Amygdala (tissue), 56 donors: ENCODE measurements around the gene RAB3GAP2.
"Not testable (repeated sequence)": the region's sequence is repeated elsewhere in the genome, so short reads cannot be mapped to it uniquely, and the experiment has no call there.

Source experiments
- DNase-seq, 56 donors: peaks; one replicate each; lab custom pipeline; 2025; lab: John Stamatoyannopoulos, UW

Gene RAB3GAP2

DNA sequence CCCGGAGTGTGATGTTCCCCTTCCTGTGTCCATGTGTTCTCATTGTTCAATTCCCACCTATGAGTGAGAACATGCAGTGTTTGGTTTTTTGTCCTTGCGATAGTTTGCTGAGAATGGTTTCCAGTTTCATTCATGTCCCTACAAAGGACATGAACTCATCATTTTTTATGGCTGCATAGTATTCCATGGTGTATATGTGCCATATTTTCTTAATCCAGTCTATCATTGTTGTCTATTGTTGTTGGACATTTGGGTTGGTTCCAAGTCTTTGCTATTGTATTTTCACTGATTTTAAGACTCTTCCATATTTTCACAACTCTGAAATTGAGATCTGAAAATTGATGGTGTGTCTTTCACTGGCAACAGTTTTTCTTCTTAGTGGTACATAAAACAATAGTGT is 67.5 kb downstream of the RAB3GAP2 start:
- DNase-seq, result not testable (repeated sequence)

DNA sequence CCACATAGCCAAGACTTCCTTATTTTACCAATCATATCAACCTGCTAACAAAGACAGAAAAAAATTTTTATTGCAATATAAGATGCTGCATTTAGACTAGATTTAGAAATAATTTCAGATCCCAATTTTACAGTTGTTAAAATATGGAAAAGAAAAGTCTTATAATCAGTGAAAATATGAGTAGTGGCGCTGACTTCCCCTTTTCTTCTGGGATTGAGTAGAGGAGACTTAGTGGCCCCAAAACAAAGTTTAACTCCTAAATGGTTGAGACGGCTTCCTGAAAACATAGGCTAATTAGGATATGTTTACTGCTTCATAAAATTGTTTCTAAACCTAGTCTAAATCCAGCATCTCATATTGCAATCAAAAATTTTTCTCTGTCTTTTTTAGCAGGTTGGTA is 68.4 kb downstream of the RAB3GAP2 start:
- DNase-seq, result no peak

DNA sequence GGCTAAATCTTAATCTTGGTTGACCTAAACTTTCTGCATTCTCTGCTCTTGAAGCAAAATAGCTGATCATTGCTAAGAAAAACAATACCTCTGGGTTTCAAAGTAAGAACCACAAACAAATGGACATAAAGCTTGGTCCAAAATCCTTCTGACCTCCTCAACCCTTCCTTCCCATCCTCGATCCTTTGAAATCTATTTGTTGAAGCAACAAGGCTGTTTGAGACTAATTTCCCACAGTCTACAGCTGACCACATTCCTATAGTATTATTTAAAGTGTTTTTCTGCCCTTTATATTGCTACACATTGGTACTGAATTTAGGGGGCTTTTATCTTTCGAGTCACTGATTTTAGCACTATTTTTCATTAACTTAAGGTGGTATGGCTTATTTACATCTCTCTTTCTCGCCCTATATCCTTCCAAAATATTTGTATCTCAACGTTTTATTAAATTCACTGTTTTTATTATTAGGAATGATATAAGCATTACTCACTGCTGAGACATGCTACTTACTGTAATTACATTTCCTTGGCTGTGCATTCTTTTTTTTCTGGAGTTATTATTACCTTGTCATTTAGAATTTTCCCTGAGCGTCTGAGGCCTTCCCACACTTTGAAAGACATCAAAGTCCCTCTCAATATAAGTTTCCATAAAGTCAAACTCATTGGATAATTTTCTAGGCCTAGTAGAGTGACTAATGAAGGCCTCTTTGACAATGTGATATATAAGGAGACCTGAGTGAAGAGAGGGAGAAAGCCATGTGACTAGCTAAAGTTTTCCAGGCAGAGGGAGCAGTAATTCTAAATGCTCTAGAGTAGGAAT is 73.9 kb downstream of the RAB3GAP2 start:
- DNase-seq, result no peak

DNA sequence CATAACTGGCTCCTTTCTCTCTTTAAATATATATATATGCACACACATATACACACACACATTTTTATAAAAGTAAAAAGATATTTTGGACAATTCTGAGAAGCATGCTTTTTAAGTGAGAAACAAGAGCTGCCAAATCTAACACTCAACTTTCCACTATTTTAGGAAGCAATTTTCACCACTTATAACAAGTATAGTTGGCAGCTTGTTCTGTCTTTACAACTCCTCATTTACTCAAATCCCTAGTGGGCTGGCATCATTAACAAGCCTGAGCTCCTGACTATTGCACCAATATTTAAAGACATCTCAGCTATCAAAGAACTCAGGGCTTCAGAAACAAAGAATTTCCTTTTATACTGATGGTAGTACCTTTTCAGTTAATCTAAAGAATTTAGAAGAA is 76.6 kb downstream of the RAB3GAP2 start:
- DNase-seq, result no peak

DNA sequence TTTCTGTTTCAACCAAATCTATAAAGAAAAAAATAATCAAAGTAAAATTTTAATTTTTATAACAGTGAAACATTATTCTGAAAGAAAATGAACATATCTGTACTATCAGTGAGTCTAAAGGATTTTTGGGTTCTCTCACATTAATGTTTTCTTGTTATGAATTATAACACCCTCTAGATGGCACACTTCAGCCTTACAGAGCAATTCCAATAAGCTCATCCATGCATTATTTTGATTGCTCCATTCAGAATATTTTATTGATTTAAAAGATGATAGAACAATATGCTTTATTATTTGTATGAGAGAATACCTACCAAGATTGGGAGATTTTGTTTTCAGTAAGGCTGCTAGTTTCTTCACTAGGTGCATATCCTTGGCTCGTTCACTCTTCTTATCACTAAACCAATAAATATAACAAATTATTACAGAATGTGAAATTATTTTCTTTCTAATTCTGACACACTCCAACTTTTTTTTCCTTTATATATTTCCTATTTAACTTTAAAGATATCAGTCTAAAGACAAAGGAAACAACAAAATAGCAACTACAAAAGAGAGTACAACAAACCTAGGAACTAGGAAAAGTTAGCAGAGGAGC is 82.4 kb downstream of the RAB3GAP2 start:
- peak in 1 of 56 donors; percentile 8 for DNase-seq

DNA sequence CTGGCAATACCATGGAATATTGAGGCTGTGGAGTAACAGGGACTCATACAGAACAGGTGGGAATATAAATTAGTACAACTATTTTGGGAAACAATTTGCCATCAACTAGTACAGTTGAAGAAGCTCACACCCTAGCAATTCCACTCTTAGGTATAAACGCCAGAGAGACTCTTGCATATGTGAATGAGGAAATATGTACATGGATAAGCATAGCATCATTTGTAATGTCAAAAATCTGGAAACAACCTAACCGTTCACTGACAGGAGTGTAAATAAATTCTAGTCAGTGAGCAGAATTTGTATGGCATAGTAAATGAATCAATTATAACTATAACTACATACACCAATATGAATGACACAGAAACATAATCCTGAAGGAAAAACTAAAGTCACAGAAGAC is 83.7 kb downstream of the RAB3GAP2 start:
- DNase-seq, result no peak

DNA sequence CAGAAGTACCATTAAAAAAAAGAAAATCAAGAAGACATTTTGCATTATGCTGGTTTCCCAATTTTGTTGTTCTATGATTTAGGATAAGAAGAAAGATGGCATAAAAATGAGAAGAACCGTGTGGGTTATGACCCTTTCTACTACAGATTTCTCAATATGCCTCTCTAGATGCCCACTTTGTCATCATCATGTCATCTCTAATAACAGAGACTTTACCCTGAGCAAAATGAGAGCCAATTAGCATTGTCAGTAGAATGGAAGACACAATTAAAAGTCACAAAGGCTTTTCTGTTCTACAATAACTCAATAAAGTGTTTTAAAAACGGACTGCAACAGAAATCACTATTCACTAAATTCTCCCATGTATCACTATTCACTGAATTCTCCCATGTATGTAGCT is 85.5 kb downstream of the RAB3GAP2 start:
- DNase-seq, result no peak

DNA sequence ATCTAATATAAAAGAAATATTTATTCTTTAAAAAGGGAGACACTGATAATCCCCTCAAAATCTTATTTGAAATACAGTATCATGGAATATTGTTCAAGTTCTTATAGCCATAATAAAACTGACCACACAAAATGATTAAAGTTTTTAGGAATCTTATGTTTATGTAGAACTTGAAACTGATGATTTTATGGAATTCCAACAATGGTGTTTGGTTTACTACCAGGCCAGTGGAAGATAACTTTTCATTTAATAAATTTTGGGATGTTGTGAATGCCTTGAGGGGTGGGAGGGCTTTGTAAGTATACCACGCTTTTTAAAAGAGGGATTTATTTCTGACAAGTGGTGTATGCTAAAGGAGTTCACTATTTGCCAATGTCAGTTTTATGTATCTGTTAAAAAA is 87.7 kb downstream of the RAB3GAP2 start:
- no peak for DNase-seq

DNA sequence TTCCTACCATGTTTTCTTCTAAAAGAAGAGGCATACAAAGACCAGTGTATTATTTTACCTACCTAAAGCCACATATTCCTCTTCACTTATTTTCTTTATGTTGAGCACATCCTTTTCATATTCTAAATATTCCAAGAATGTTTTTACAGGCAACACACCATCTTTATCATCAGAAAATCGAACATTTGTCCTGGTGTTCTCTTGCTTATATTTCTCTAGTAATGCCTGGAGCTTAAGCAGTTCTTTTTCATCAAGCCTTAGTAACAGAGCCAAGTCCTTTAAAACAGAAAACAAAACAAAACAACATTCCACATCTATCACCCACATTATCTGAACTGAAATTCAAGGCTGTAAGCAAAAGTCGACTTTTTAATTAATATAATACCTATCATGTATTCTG is 89.6 kb downstream of the RAB3GAP2 start:
- DNase-seq, result no peak

DNA sequence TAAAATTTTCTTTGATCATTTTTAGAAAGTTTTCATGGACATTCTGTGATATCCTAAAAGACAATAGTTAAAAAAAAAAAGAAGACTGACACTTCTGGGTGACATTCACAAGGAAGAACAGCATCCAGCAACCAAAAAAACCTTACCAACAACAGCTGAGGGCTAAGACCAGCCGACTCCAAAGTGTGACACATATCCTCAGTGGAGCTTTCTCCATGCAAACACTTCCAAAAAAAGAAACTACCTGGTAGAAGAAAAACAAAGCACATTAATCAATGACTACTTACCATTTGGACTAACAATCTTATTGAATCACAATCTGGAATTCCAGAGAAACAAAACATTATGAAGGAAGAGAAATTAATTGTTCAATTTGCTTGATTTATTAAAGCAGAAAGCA is 90.1 kb downstream of the RAB3GAP2 start:
- no peak for DNase-seq

DNA sequence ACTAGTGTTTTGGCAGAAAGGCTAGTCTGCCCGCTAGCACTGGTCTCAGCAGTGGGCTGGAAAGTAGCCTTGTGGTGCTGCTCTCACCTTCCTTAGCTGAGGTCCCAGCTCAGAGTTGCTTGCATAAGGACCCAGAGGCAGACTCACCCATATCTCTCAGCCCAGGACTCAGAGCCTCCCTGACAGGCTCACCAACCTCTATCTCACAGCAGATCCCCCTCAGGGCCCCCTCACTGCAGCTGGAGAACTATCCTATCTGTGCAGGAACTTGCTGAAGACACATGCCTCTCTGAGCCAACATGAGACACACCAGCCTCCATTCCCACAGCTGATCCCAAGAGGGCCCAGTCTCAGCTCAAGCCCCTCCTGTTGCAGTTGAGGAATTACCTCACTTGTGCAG is 95.7 kb downstream of the RAB3GAP2 start:
- DNase-seq, result no peak

DNA sequence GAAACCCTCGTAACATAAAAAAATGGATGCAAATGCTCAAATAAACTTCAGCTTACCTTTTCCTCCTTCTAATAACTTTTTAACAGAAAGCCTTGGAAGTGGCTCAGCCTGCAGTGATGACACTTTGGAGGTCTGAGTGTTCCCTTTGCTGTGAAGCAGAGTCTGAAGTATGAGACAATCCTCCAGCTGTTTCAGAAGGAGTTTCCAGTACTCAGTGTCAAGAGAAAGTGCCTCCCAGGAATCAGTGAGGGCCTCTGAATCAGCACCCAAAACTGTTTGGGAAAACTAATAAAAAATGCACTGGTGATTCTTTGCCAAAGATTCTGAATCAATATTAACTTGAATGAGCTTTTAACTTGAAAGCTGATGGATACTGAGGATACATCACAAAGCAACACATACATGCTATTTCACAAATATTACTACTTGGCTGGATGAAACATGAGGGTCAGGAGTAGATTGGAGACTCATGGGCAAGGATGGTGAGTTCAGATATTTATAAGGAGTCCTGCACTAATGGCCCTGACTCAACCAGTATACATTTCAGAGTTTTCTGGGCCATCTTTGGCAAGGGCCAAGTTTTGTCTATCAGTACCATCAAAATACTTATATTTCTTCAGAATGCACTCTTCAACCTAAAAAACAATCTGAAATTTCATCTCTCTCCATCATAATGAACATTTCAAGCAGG is 101.3 kb downstream of the RAB3GAP2 start:
- no peak for DNase-seq

DNA sequence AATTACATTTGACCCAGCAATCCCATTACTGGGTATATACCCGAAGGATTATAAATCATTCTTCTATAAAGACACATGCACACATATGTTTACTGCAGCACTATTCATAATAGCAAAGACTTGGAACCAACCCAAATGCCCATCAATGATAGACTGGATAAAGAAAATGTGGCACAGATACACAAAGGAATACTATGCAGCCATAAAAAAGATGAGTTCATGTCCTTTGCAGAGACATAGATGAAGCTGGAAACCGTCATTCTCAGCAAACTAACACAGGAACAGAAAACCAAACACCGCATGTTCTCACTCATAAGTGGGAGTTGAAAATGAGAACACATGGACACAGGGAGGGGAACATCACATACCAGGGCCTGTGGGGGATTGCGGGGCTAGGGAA is 102.4 kb downstream of the RAB3GAP2 start:
- DNase-seq, result not testable (repeated sequence)

DNA sequence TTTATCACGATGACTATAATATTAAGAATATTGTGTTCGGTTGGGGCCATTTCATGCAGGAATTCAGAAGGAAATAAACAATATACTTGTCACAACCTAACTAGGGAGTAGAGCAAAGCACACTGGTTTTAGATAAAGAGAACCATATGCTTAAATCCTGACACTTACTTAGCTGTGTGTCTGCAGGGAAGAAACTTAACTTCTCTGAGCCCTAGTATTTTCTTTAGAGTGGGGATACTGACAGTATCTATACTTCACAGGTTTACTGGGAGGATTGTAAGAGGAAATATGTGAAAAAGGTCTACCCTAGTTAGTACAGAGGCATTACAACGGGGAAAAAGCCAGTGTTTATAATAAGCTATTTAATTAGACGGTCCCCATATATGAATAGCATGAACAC is 105.4 kb downstream of the RAB3GAP2 start:
- DNase-seq, result no peak

DNA sequence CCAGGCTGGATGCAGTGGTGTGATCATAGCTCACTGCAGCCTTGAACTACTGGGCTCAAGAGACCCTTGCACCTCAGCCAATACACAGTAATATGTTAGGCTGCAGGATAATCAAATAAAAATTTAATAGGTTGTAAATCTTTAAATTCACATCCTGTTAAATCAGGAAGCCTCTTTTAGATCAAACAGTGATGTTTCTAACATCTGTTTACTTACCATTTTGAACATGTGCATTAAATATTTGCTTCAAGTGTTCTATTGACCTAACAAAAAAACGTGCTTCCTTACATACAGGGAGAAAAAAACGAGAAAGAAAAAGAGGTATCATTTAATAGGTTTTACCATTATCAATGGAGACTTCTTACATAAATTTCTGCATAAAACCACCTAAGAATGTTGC is 107.7 kb downstream of the RAB3GAP2 start:
- DNase-seq, result no peak

DNA sequence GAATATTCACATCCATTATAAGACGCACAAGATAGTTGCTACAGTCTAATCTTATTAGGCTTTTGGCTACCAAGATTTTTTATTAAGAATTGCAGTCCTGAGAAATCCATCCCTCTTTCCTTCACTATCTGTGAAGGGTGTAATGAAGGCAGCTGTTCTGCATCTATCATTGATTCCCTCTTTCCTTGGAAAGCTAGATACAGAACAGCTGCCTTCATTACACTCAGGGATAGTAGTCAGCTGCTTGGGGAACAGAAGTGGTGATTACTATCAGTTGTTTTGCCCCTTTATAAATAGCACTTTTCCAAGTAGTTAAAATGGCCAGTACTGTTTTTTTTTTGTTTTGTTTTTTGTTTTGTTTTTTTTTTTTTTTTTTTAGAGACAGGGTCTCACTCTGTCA is 108.1 kb downstream of the RAB3GAP2 start:
- no peak for DNase-seq

DNA sequence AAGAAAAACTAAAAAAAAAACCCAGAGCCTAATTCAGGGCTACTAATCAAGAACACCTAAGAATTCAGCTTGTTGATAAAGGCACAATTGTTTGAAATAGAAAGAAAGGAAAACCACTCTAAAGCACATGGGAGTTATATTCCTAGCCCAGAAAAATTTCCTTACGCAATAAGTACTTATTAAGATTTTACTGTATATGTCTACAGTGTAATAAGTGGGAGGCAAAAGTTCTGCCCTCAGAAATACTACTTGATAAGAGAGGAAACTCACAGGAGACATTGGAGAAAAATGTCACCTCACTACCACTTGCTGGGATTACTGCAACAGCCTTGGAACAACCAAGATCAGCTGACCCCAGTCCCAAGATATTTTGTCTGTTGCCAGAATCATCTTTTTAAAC is 112.2 kb downstream of the RAB3GAP2 start:
- DNase-seq, result no peak

DNA sequence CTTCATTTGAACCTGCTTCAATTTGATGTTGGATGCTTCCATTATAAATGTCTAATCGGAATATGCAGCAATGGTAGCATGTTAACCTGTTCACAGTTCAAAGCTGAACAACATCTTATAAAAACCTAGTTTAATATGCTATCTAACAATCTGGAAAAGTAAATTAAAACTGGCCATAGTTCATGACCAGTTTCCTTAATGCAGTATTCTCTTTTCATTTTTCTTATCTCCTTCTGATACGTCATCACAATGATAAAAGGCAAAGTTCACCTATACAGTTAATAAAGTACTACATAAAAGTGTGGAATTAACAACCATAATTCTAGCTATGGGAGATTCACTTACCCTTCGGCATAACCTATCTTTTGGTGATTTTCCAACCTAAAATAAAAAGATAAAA is 113.2 kb downstream of the RAB3GAP2 start:
- DNase-seq, result no peak

DNA sequence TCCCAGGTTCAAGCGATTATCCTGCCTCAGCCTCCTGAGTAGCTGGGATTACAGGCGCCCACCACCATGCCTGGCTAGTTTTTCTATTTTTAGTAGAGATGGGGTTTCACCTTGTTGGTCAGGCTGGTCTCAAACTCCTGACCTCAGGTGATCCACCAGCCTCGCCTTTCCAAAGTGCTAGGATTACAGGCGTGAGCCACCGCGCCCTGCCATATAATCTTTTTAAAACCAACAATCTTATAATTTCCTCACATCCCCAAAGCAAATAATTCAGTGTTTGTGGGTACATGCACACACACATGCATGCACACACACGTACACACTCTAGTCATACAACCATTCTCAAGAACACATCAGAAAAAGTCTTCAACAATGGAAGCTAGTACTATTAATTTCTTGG is 113.7 kb downstream of the RAB3GAP2 start:
- DNase-seq, result not testable (repeated sequence)

DNA sequence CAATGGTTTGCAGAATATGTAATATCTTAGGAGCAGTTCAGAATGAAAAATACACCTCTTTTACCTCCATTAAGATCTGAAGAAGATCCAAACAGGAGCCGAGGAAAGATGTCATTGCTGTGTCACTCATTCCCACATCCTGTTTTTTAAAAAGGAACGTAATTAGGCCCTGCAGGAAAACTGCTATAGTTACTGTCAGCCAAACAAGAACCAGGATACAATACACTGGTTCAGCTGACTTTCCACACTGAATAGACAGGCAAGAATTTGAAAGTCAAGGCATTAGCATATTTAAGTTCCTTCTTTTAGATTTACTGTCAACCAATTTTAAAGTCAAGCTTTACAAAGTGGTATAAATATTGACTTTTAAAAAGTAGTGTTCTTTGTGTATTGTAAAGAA is 114.5 kb downstream of the RAB3GAP2 start:
- DNase-seq, result no peak

DNA sequence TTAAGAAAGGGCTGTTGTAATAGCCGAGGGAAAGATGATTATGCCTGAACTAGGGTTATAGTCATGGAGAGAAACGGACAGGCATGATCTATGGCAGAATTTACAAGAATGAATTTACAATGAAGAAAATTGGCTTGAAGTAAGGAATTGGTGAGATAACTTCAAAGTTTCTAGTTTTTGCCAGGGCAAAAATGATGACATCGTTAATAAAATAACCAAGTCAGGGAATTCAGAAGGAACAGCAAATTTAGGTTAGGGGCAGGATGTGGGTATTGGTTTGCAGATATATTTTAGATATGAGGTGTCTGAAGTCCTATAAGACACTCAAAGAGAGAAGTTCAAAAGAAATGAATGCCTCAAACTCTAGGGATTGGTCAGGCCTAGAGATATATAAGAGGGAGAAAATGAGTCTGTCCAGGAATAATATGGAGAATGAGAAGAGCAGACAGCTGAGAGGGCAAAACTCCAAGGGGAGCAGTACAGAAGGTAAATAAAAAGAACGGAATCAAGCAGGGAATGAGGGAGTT is 115.6 kb downstream of the RAB3GAP2 start:
- DNase-seq, result no peak

DNA sequence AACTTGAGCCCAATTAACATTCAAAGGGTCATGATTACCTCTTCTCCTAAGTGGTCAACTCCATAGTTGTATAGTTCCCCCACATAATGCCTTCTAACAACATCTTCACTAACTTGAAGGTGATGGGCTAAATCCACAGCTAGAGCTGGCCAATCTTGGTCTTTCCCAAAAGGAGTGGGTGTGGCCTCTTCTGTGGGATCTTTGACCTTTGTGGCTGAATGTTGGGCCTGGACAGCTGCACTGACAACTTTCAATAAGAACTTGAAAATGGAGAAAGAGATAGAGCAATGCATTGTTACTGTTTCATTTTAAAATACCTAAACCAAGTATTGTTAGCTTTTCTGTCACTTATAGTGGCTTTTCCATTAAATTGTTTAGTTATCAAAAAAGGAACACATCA is 119.1 kb downstream of the RAB3GAP2 start:
- DNase-seq, result no peak
